Measurements from ENCODE around the gene S100A7A.

GRCh38 chr1:153403421-153404085 is 12.8 kb upstream of the S100A7A start:
- TF ChIP-seq POLR2A (IDR thresholded peaks at IDR 0.05; ENCODE audit: low read depth, low read length) (no peak), RFX5 (IDR thresholded peaks at IDR 0.05; ENCODE audit: low read depth, low read length) (no peak), RCOR1 (IDR thresholded peaks at IDR 0.05; ENCODE audit: insufficient replicate concordance, low read length) (no peak)

Data from IMR-90 (cell line).